ENCODE data around the gene RACGAP1.

The RACGAP1 gene

GRCh38 chr12:49953151-49953550 lies 72.1 kb downstream of the RACGAP1 start:
- DNase-seq = no peak

GRCh38 chr12:49952391-49953055 lies 72.8 kb downstream of the RACGAP1 start:
- DNase-seq = no peak

- DNase-seq = no peak
These were observed 73.7 kb downstream of the RACGAP1 start for GRCh38 chr12:49951411-49952240.

GRCh38 chr12:49950273-49951251 lies 74.7 kb downstream of the RACGAP1 start, which contains the start of gene AQP2:
Gene AQP2 (plus strand): TSS chr12:49950737. CDS start chr12:49950831, 94 bp downstream.
- DNase-seq = no peak

- DNase-seq = no peak
These were observed 75.4 kb downstream of the RACGAP1 start for GRCh38 chr12:49949866-49950265.

- DNase-seq = no peak
These were observed 76.1 kb downstream of the RACGAP1 start for GRCh38 chr12:49948866-49949845.

GRCh38 chr12:49947593-49948226 lies 77.6 kb downstream of the RACGAP1 start:
- no peak for DNase-seq

- no peak for DNase-seq
These were observed 78.8 kb downstream of the RACGAP1 start for GRCh38 chr12:49946497-49946896.

- no peak for DNase-seq
These were observed 79.2 kb downstream of the RACGAP1 start for GRCh38 chr12:49946086-49946485.

GRCh38 chr12:49945394-49946080 lies 79.8 kb downstream of the RACGAP1 start:
- DNase-seq = peak; percentile 96

GRCh38 chr12:49944718-49945117 lies 80.6 kb downstream of the RACGAP1 start:
- DNase-seq = no peak

- no peak for DNase-seq
These were observed 81.2 kb downstream of the RACGAP1 start for GRCh38 chr12:49944046-49944445.

- DNase-seq = no peak
These were observed 81.7 kb downstream of the RACGAP1 start for GRCh38 chr12:49943625-49943960.

- DNase-seq = no peak
These were observed 82.2 kb downstream of the RACGAP1 start for GRCh38 chr12:49942921-49943624.

- DNase-seq = no peak
These were observed 82.8 kb downstream of the RACGAP1 start for GRCh38 chr12:49942512-49942893.

GRCh38 chr12:49941556-49942511 lies 83.5 kb downstream of the RACGAP1 start:
- DNase-seq = no peak

GRCh38 chr12:49939707-49940106 lies 85.6 kb downstream of the RACGAP1 start:
- DNase-seq = no peak

GRCh38 chr12:49939307-49939706 lies 86.0 kb downstream of the RACGAP1 start:
- no peak for DNase-seq

Measured in islet precursor cell (in vitro differentiated cells).